CD4-positive, alpha-beta T cell (primary cell): ENCODE results near the gene VIPR2. TPM values are rescaled to one million over a fixed set of nuclear protein-coding genes. Genes with fewer than 3 reads are reported as not detected.

Experiments
- ATAC-seq: fragments of 200-7000 bp; cut with Tn5 transposase; one replicate; pipeline ENCODE4 v1.10.0; 2022; ENCODE audit warnings: mild to moderate bottlenecking; ENCODE audit not compliant: poor library complexity
- CTCF ChIA-PET: fragments of 350-600 bp; sonication (Branson Sonifier 250); formaldehyde crosslinking; loops from one replicate; lab custom pipeline; 2021; ENCODE audit warnings: antibody characterized with exemption, inconsistent platforms; lab: Charles Lee
- POLR2A ChIA-PET: fragments of 350-600 bp; sonication (Branson Sonifier 250); formaldehyde crosslinking; loops from one replicate; lab custom pipeline; 2021; ENCODE audit warnings: antibody characterized with exemption, inconsistent platforms; lab: Charles Lee
- DNase-seq, 14 experiments: peaks; one replicate each; pipeline ENCODE4 v3.0.0-alpha.2; 2013 to 2020; ENCODE audit warnings: mixed read lengths in 2 of 14
- H3K27ac ChIP-seq, 2 donors: one replicate each; pipeline versions ENCODE4 v1.5.1 to v1.7.0; 2013; ENCODE audit warnings: low read length in 2 of 2, low read depth in 1 of 2, mild to moderate bottlenecking in 1 of 2
- H3K27me3 ChIP-seq, 2 experiments: 1 replicate in 1 of 2; 2 replicates in 1 of 2; pipeline versions ENCODE4 v1.6.1 to v1.7.0; 2013; ENCODE audit warnings: low read length in 2 of 2, control low read depth in 1 of 2, mild to moderate bottlenecking in 1 of 2, moderate library complexity in 1 of 2; ENCODE audit not compliant: insufficient read depth in 2 of 2, control insufficient read depth in 1 of 2
- H3K36me3 ChIP-seq: one replicate; pipeline ENCODE4 v1.6.1; 2013; ENCODE audit warnings: low read length, control low read depth; ENCODE audit not compliant: insufficient read depth
- H3K4me1 ChIP-seq: one replicate; pipeline ENCODE4 v1.6.1; 2013; ENCODE audit warnings: low read length, control low read depth; ENCODE audit not compliant: insufficient read depth
- H3K4me3 ChIP-seq: one replicate; pipeline ENCODE4 v1.5.1; 2013; ENCODE audit warnings: mild to moderate bottlenecking, low read length, moderate library complexity
- H3K9me3 ChIP-seq, 2 experiments: 1 replicate in 1 of 2; 2 replicates in 1 of 2; pipeline versions ENCODE4 v1.6.1 to v1.7.0; 2013; ENCODE audit warnings: low read length in 2 of 2, mild to moderate bottlenecking in 2 of 2, control low read depth in 1 of 2, moderate library complexity in 1 of 2; ENCODE audit not compliant: control insufficient read depth in 1 of 2, insufficient read depth in 1 of 2
- H3K27ac Mint-ChIP-seq: one replicate; pipeline ENCODE4 v1.8.0; 2020; ENCODE audit warnings: mixed read lengths
- H3K27me3 Mint-ChIP-seq: one replicate; pipeline ENCODE4 v1.8.0; 2021; ENCODE audit warnings: mixed read lengths
- H3K36me3 Mint-ChIP-seq: one replicate; pipeline ENCODE4 v1.8.0; 2021; ENCODE audit warnings: low read depth, mixed read lengths
- H3K4me1 Mint-ChIP-seq: one replicate; pipeline ENCODE4 v1.8.0; 2021; ENCODE audit warnings: low read depth, mixed read lengths
- H3K4me3 Mint-ChIP-seq: one replicate; pipeline ENCODE4 v1.8.0; 2020; ENCODE audit warnings: mild to moderate bottlenecking, mixed read lengths
- H3K9me3 Mint-ChIP-seq: one replicate; pipeline ENCODE4 v1.8.0; 2020; ENCODE audit warnings: mixed read lengths
- intact Hi-C, 2 experiments: fragments of 100-400 bp; cut with DNase I in 1 of 2; cut with micrococcal nuclease in 1 of 2; formaldehyde crosslinking; loops; one replicate each; pipeline versions ENCODE4 v1.15.1 to v1.9.0; 2023 to 2025; cut with DNase I, micrococcal nuclease
- total RNA-seq, 174 experiments: library from RNA in 2 of 174; stranded (reverse) in 2 of 174; gene quantifications; one replicate each; pipeline ENCODE4 v1.2.3 and lab custom pipeline; 2021 to 2026
- TF ChIP-seq, protein P1 (sequence below): fragments of 200-600 bp; IDR thresholded peaks from one replicate; pipeline ENCODE4 v1.8.0; 2022; ENCODE audit warnings: antibody characterized with exemption, mild to moderate bottlenecking

The VIPR2 gene
- total RNA-seq, 2 experiments from 2014 or later, result 0.59 to 0.80 TPM

DNA sequence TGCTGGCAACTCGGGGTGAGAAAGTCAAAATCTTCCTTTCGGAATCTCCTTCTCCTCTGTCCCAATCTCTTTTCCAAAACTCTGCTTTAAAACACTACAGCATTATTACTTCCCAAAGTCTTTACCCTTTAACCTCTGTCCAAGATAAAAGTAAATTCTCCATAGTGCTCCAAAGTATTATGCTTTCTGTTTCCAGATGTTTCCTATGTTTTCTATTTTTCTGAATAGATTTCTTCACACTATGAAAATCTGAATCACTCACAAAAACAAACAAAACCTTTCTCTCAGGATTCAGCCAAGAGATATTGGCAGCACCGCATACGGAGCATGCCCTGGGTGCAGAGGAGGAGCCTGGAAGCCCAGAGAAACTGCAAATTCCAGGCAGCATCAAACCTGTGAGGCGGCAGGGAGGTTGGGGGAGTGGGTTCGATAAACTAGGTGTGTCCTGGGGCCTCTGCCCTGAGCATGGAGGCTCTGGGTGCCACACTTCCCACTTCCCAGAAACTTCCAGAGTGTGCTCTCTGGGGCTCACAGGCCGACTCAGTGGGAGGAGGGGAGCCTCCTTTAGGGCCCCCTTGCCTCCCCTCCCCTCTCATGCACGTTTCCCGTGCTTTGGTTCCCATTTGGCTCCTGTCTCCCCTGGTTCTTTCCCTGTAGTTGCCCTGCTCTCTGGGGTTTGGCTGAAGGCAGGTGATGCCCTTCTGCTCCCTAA, 35.6 kb downstream of the VIPR2 start:
- intact Hi-C loops, result no loop called here
- Histone ChIP-seq H3K27me3 (no peaks in the 10 kb centered on the region), H3K36me3 (no peaks in the 10 kb centered on the region), H3K4me3 (no peak overlapping the region), H3K27ac (no peak overlapping the region), H3K4me1 (peaks cover 9% of the 10 kb centered on the region), H3K9me3 (peaks cover 0 to 15% of the 10 kb centered on the region in 2 experiments)
- peaks cover 8% of the 10 kb centered on the region for H3K27me3 Mint-ChIP-seq
- ChIA-PET CTCF (no interaction called here), POLR2A (no interaction called here)
- no peaks in the 10 kb centered on the region for H3K36me3 Mint-ChIP-seq
- ATAC-seq (no peak), DNase-seq (no peak)
- H3K27ac Mint-ChIP-seq, result no peak overlapping the region
- H3K9me3 Mint-ChIP-seq, result no peaks in the 10 kb centered on the region
- peaks cover 6% of the 10 kb centered on the region for H3K4me1 Mint-ChIP-seq
- TF ChIP-seq, protein P1, sequence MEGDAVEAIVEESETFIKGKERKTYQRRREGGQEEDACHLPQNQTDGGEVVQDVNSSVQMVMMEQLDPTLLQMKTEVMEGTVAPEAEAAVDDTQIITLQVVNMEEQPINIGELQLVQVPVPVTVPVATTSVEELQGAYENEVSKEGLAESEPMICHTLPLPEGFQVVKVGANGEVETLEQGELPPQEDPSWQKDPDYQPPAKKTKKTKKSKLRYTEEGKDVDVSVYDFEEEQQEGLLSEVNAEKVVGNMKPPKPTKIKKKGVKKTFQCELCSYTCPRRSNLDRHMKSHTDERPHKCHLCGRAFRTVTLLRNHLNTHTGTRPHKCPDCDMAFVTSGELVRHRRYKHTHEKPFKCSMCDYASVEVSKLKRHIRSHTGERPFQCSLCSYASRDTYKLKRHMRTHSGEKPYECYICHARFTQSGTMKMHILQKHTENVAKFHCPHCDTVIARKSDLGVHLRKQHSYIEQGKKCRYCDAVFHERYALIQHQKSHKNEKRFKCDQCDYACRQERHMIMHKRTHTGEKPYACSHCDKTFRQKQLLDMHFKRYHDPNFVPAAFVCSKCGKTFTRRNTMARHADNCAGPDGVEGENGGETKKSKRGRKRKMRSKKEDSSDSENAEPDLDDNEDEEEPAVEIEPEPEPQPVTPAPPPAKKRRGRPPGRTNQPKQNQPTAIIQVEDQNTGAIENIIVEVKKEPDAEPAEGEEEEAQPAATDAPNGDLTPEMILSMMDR, result no peak
- H3K4me3 Mint-ChIP-seq, result no peak overlapping the region

DNA sequence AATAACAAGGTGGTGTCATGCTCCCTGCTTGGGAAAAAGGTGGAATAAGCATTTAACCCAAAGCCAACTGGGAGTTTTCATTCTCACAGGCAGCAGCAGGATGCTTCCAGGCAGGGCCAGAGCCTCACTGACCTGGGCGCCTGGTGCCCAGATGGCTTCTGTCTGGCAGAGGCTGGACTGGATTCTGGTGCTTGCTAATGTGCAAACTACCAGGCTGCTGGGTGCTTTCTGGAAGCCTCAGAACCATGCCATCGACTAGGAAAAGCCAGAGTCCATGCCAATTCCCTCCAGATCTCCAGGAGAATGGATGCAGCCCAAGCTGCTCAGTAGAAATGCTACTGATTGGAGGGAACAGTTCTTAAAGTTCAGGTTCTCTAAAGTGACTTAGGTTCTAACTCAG, 36.2 kb downstream of the VIPR2 start:
- intact Hi-C loops, result no loop called here
- CTCF ChIA-PET, result no interaction called here
- ATAC-seq, result no peak
- Histone ChIP-seq H3K27ac (no peak overlapping the region), H3K4me1 (peaks cover 9% of the 10 kb centered on the region), H3K9me3 (peaks cover 0 to 15% of the 10 kb centered on the region in 2 experiments), H3K4me3 (no peak overlapping the region), H3K36me3 (no peaks in the 10 kb centered on the region), H3K27me3 (no peaks in the 10 kb centered on the region)
- TF ChIP-seq, protein P1, result no peak
- Mint-ChIP-seq H3K9me3 (no peaks in the 10 kb centered on the region), H3K27me3 (peaks cover 8% of the 10 kb centered on the region), H3K27ac (no peak overlapping the region), H3K4me3 (no peak overlapping the region), H3K36me3 (no peaks in the 10 kb centered on the region), H3K4me1 (peaks cover 6% of the 10 kb centered on the region)
- POLR2A ChIA-PET, result no interaction called here
- DNase-seq, result no peak

DNA sequence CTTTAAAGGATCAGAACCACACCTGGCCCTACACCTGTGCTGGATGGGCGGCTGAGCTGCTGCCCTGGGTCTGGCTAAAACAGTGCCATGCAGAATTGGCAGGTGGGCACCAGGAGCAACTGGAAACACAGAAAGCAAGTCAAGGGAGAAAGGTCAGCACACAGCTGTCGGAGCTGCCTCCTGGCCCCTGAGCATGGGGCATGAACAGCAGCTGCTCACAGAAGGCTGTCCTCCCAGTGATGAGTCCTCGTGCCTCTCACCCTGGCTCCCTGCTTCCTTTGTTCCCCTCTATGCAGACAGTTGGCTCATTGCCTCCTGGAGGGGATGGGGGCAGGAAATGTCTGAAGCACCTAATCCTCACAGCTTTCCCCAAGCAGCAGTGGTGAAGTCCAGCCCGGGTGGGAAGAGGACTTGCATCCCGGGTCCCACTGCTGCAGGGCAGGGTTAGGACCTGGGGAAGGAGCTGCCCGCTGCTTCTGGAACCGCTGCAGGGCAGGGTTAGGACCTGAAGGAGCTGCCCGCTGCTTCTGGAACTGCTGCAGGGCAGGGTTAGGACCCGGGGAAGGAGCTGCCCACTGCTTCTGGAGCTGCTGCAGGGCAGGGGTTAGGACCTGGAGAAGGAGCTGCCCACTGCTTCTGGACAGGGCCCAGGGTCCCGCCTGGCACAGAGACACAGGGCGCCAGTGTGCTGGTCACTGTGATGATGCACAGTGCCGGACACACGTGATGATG, 37.3 kb downstream of the VIPR2 start:
- TF ChIP-seq, protein P1, result no peak
- Mint-ChIP-seq H3K9me3 (no peaks in the 10 kb centered on the region), H3K4me1 (peaks cover 5% of the 10 kb centered on the region), H3K27ac (no peak overlapping the region), H3K4me3 (no peak overlapping the region), H3K27me3 (peaks cover 8% of the 10 kb centered on the region), H3K36me3 (no peaks in the 10 kb centered on the region)
- H3K4me1 ChIP-seq, result peaks cover 4% of the 10 kb centered on the region
- no peaks in the 10 kb centered on the region for H3K27me3 ChIP-seq
- DNase-seq, result no peak
- H3K4me3 ChIP-seq, result no peak overlapping the region
- ChIA-PET POLR2A (no interaction called here), CTCF (no interaction called here)
- H3K27ac ChIP-seq, result no peak overlapping the region
- H3K36me3 ChIP-seq, result no peaks in the 10 kb centered on the region
- intact Hi-C loops, result no loop called here
- no peak for ATAC-seq
- peaks cover 0 to 9% of the 10 kb centered on the region in 2 experiments for H3K9me3 ChIP-seq
